ENCODE results near the gene TNFSF13.

The TNFSF13 gene

GRCh38 chr17:7580604-7581575 lies 22.3 kb downstream of the TNFSF13 start:
- peak overlapping the region; percentile 97 to 100 (median 100) for H3K27ac ChIP-seq
- H3K9me3 ChIP-seq (replicated peaks in 1 of 11): no peaks in the 10 kb centered on the region
- H3K4me1 ChIP-seq: peaks cover 63 to 94% (median 91%) of the 10 kb centered on the region in 10 experiments

GRCh38 chr17:7582396-7583252 lies 24.1 kb downstream of the TNFSF13 start:
- peak overlapping the region; percentile 81 to 100 (median 98) for H3K4me2 ChIP-seq
- peak overlapping the region; percentile 64 to 100 (median 74) for H3K4me3 ChIP-seq
- peak overlapping the region; percentile 95 to 100 (median 100) for H3K9ac ChIP-seq
- no peak for TF ChIP-seq Cebpa-rat (IDR thresholded peaks at IDR 0.05)
- H3K27ac ChIP-seq: peak overlapping the region; percentile 97 to 100 (median 100)
- no peaks in the 10 kb centered on the region for H3K9me3 ChIP-seq (replicated peaks in 1 of 11)
- H3K36me3 ChIP-seq: peaks cover 26 to 61% (median 53%) of the 10 kb centered on the region in 11 experiments
- peaks cover 62 to 92% (median 90%) of the 10 kb centered on the region in 10 experiments for H3K4me1 ChIP-seq
- H4K20me1 ChIP-seq: peaks cover 16 to 41% (median 16%) of the 10 kb centered on the region in 11 experiments
- no peaks in the 10 kb centered on the region for H3K27me3 ChIP-seq

More at GRCh38 chr17:7580604-7581575, 22.3 kb downstream of the TNFSF13 start:
- Histone ChIP-seq H3K36me3 (peaks cover 36 to 61% (median 58%) of the 10 kb centered on the region in 11 experiments), H3K4me2 (peak overlapping the region; percentile 81 to 100 (median 98)), H3K9ac (peak overlapping the region; percentile 95 to 100 (median 100)), H4K20me1 (peaks cover 33 to 58% (median 34%) of the 10 kb centered on the region in 11 experiments), H3K4me3 (peak overlapping the region in 9 of 10 experiments; percentile 22 to 100 (median 75); a peak in 17 of 20 replicates), H3K27me3 (no peaks in the 10 kb centered on the region)
- no peak for TF ChIP-seq Cebpa-rat (IDR thresholded peaks at IDR 0.05)

- TF ChIP-seq Cebpa-rat (IDR thresholded peaks at IDR 0.05): no peak
- H4K20me1 ChIP-seq: peaks cover 7 to 41% (median 9%) of the 10 kb centered on the region in 11 experiments; a peak in 20 of 22 replicates
- peak within 1 kb of the TSS; percentile 64 to 100 (median 74) for H3K4me3 ChIP-seq
- H3K36me3 ChIP-seq: peaks cover 26 to 61% (median 53%) of the 10 kb centered on the region in 11 experiments
- H3K27ac ChIP-seq: peak within 1 kb of the TSS; percentile 97 to 100 (median 100)
- peak within 1 kb of the TSS; percentile 95 to 100 (median 100) for H3K9ac ChIP-seq
- peaks cover 62 to 92% (median 88%) of the 10 kb centered on the region in 10 experiments for H3K4me1 ChIP-seq
- no peaks in the 10 kb centered on the region for H3K9me3 ChIP-seq (replicated peaks in 1 of 11)
- H3K27me3 ChIP-seq: no peaks in the 10 kb centered on the region
- H3K4me2 ChIP-seq: peak within 1 kb of the TSS; percentile 94 to 100 (median 98)
Measured at GRCh38 chr17:7583253-7584109, 24.9 kb downstream of the TNFSF13 start, which contains the start of gene MPDU1. Gene MPDU1, plus strand, starts transcription at chr17:7583852. Its CDS starts 11 bp downstream, at chr17:7583863.

GRCh38 chr17:7586673-7587419 lies 28.3 kb downstream of the TNFSF13 start:
- no peaks in the 10 kb centered on the region for H3K9me3 ChIP-seq (replicated peaks in 1 of 11)
- no peaks in the 10 kb centered on the region for H3K27me3 ChIP-seq
- TF ChIP-seq Cebpa-rat (IDR thresholded peaks at IDR 0.05): no peak
- H3K4me1 ChIP-seq: peaks cover 50 to 77% (median 69%) of the 10 kb centered on the region in 10 experiments
- peaks cover 30 to 71% (median 60%) of the 10 kb centered on the region in 11 experiments for H3K36me3 ChIP-seq
- no peak overlapping the region for H3K4me3 ChIP-seq
- peak overlapping the region in 10 of 11 experiments; percentile 8 to 55 (median 46); a peak in 13 of 22 replicates for H3K27ac ChIP-seq
- H4K20me1 ChIP-seq: peaks cover 0 to 43% (median 12%) of the 10 kb centered on the region in 11 experiments; a peak in 14 of 22 replicates
- peak overlapping the region in 10 of 11 experiments; percentile 17 to 100 (median 48); a peak in 18 of 22 replicates for H3K4me2 ChIP-seq
- peak overlapping the region in 10 of 11 experiments; percentile 33 to 60 (median 53); a peak in 14 of 22 replicates for H3K9ac ChIP-seq

DNA sequence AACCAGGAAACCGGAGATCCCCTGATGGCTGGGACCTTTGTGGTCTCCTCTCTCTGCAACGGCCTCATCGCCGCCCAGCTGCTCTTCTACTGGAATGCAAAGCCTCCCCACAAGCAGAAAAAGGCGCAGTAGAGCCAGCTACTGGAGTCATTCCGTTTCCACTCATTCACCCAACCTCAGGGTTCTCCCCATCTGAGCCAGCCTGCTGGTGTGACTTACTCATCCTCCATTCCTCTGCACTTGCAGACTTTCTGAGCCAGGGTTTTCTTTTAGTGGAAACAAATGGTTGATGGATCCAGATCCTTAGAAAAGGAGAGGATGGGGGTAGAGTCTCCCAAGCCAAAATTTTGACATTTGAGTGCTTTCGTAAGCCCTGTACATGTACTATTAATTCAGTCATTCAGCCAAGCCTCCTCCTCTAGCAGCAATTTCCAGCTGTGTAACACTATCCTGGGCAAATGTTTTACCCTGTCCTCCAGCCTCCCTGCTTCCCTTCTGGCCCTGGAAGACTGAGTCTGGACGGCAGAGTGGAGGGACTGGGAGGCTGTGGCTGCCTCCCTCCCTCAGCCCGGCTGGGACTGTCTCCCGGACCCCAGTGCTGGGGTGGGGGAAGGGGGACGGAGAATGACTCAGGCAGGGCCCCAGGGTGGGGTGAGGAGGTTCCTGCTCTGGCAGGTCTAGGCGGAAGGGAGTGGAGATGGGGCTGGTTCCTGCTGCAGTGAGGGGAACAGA lies 29.0 kb downstream of the TNFSF13 start:
- Histone ChIP-seq H4K20me1 (peaks cover 0 to 48% (median 12%) of the 10 kb centered on the region in 11 experiments; a peak in 14 of 22 replicates), H3K27ac (peak overlapping the region in 9 of 11 experiments; percentile 27 to 55 (median 48); a peak in 16 of 22 replicates), H3K4me1 (peaks cover 43 to 71% (median 62%) of the 10 kb centered on the region in 10 experiments), H3K9ac (peak overlapping the region; percentile 33 to 60 (median 52); a peak in 16 of 22 replicates), H3K27me3 (no peaks in the 10 kb centered on the region), H3K9me3 (replicated peaks in 1 of 11) (no peaks in the 10 kb centered on the region), H3K4me2 (peak overlapping the region in 10 of 11 experiments; percentile 17 to 95 (median 48); a peak in 19 of 22 replicates), H3K36me3 (peaks cover 32 to 77% (median 66%) of the 10 kb centered on the region in 11 experiments), H3K4me3 (0 out of 20 replicates have a peak overlapping the region, but pooled peaks of 1 of the 10 experiments have one; percentile 5)
- TF ChIP-seq Cebpa-rat (IDR thresholded peaks at IDR 0.05): no peak

- peak overlapping the region in 6 of 11 experiments; percentile 48 to 95 (median 57); a peak in 11 of 22 replicates for H3K4me2 ChIP-seq
- TF ChIP-seq Cebpa-rat (IDR thresholded peaks at IDR 0.05): no peak
- peaks cover 37 to 85% (median 75%) of the 10 kb centered on the region in 11 experiments for H3K36me3 ChIP-seq
- no peaks in the 10 kb centered on the region for H3K9me3 ChIP-seq (replicated peaks in 1 of 11)
- peaks cover 0 to 53% (median 12%) of the 10 kb centered on the region in 11 experiments; a peak in 13 of 22 replicates for H4K20me1 ChIP-seq
- H3K27me3 ChIP-seq: no peaks in the 10 kb centered on the region
- H3K4me3 ChIP-seq: no peak overlapping the region
- peak overlapping the region in 9 of 11 experiments; percentile 15 to 60 (median 49); a peak in 11 of 22 replicates for H3K9ac ChIP-seq
- peaks cover 33 to 62% (median 53%) of the 10 kb centered on the region in 10 experiments for H3K4me1 ChIP-seq
- H3K27ac ChIP-seq: peak overlapping the region in 6 of 11 experiments; percentile 6 to 53 (median 36); a peak in 6 of 22 replicates
Measured at GRCh38 chr17:7588553-7589203, 30.1 kb downstream of the TNFSF13 start.
